Retinal pigment epithelial cell (primary cell): ENCODE data around the gene OR52W1.

ENCODE experiments used
- DNase-seq: peaks from one replicate; pipeline ENCODE4 v3.0.0-alpha.2; 2010; ENCODE audit warnings: low read depth
- H3K4me3 ChIP-seq: 2 replicates; pipeline ENCODE4 v1.5.1; 2011; ENCODE audit warnings: mild to moderate bottlenecking, low read length, control low read depth, moderate library complexity
- TF ChIP-seq, protein P1 (sequence below): conservative IDR thresholded peaks from 2 replicates; pipeline ENCODE4 v1.5.1; 2011; ENCODE audit warnings: low read depth, low read length, control low read depth, inconsistent platforms

The OR52W1 gene

DNA sequence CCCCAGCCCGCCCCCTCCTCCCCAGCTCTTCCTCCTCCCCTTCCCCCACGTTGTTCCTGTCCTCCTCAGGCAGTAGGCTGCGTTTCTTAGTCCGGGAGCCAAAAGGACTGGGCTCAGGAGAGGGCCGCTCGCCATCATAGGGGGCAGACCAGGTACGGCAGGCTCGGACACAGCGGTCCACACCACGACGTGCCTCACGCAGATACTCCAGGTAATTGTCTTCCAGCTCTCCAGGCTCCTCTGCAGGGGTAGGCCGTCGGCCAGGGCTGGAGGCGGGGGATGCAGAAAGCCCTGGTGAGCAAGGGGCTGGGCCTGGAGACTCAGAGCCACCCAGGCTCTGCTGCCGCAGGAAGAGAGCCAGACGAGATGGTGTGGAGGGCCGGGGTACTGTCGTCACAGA, 18.7 kb downstream of the OR52W1 start:
- TF ChIP-seq, protein P1, sequence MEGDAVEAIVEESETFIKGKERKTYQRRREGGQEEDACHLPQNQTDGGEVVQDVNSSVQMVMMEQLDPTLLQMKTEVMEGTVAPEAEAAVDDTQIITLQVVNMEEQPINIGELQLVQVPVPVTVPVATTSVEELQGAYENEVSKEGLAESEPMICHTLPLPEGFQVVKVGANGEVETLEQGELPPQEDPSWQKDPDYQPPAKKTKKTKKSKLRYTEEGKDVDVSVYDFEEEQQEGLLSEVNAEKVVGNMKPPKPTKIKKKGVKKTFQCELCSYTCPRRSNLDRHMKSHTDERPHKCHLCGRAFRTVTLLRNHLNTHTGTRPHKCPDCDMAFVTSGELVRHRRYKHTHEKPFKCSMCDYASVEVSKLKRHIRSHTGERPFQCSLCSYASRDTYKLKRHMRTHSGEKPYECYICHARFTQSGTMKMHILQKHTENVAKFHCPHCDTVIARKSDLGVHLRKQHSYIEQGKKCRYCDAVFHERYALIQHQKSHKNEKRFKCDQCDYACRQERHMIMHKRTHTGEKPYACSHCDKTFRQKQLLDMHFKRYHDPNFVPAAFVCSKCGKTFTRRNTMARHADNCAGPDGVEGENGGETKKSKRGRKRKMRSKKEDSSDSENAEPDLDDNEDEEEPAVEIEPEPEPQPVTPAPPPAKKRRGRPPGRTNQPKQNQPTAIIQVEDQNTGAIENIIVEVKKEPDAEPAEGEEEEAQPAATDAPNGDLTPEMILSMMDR = no peak
- DNase-seq = no peak
- no peak overlapping the region for H3K4me3 ChIP-seq

- H3K4me3 ChIP-seq = no peak overlapping the region
- DNase-seq = no peak
- TF ChIP-seq, protein P1 = no peak
These were observed 20.3 kb downstream of the OR52W1 start for GRCh38 chr11:6219359-6219758.

DNA sequence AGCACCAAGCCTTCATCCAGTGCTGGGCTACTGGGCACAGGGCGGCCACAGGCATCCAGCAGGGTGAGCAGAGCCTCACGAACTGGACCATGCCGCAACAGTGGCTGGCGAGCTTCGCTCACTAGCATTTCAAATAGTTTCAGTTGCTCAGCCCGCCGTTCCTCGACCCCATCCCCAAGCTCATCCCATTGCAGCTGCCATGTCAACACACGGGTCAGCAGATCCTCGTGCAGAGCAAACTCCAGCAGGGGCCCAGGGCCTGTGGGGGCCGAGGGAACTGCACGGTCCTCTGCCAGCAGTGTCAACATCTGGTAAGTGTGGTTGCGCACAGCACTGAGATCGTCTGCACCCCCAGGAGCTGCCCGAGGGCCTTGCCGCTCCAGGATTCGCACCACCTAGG, 24.8 kb downstream of the OR52W1 start:
- H3K4me3 ChIP-seq = no peak overlapping the region
- DNase-seq = no peak
- TF ChIP-seq, protein P1 = no peak

GRCh38 chr11:6224421-6224820, 25.4 kb downstream of the OR52W1 start:
- no peak overlapping the region for H3K4me3 ChIP-seq
- TF ChIP-seq, protein P1 = no peak
- no peak for DNase-seq

DNA sequence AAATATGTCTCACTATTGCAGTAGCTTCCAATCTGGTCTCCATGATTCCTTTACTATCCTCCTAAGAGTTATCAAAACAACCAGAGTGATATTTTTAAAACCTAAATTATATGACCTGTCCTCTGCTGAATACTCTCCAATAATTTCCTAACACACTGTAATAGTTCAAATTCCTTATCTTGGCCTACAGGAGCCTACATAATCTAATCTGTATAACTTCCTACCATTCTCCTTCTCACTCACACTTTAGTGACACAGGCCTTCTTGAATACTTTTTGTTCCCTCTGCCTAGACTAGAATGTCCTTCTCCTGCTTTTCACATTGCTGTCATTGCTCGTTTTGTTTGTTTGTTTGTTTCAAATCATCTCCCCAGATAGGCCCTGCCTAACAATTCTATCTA, 26.0 kb downstream of the OR52W1 start:
- H3K4me3 ChIP-seq = no peak overlapping the region
- TF ChIP-seq, protein P1 = no peak
- DNase-seq = no peak

DNA sequence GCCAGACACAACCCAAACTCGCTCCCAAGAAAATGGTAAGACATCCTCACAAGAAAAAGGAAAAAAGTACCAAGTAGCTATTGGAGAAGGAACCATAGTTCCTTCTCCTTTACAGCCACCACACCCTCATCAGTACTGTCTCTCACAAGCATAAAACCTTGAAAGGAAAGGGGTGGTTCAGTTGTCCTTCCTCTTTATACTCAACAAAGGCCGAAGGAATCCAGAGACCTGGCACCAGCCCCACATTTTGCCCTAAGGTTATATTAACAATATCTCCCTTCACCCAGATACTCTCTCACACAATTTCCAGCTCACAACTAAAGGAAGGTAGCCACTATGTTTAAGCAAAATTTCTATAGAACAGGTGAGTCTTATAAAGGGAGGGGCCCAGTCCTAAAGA, 26.9 kb downstream of the OR52W1 start:
- H3K4me3 ChIP-seq = no peak overlapping the region
- no peak for DNase-seq
- TF ChIP-seq, protein P1 = no peak

DNA sequence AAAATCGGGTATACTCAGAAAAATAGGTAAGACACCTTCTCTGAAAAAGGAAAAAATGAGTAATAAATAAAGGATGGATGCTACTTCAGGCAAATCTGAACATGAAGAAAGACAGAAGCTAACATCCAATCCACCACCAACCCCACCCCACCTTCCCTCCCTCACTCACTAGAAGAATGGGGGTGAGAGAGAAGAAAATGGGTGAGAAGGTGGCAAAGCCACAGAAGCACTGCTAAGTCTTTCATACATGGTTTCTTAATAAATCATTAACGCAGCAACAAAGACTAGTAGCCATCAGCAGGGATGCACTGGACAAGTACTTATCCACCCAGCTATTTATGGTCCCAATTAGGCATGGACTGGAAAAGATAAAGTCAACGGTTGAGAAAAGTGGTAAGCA, 29.5 kb downstream of the OR52W1 start:
- no peak overlapping the region for H3K4me3 ChIP-seq
- no peak for DNase-seq
- TF ChIP-seq, protein P1 = no peak
